Measurements from ENCODE around the gene KCNMA1.

The KCNMA1 gene

GRCh38 chr10:76942628-76943416 lies 694.8 kb downstream of the KCNMA1 start:
- in situ Hi-C loops (cut with MboI; ENCODE audit: low pct_unique_long_range_greater_than_20kb, low sequenced_read_pairs) = no loop called here
- no peak for DNase-seq

DNA sequence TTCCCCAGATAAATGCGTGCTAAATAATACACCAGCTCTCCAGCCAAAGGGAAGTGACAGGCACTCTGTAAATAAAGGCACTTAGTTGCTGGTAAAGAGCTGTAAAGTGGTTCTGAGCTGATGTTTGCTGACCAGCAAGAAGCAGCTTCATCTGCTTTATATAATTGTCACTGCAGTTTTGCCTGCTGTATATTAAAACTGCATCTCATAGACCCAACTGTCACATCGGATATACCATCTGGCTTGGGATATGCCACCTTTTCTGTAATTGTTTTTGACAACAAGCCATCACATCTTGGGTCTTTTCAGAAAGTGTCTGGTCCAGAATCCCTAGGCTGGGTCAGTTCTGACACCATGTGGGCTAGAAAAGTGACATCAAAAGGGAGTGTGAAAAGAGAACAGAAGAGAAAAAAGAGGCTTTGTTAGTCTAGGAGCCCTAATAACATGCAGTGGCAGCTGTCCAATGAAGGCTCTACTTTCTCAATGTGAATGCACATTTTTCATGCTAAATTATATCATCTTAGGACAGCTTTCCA lies 697.6 kb downstream of the KCNMA1 start:
- no peak for DNase-seq
- in situ Hi-C loops (cut with MboI; ENCODE audit: low pct_unique_long_range_greater_than_20kb, low sequenced_read_pairs) = no loop called here

DNA sequence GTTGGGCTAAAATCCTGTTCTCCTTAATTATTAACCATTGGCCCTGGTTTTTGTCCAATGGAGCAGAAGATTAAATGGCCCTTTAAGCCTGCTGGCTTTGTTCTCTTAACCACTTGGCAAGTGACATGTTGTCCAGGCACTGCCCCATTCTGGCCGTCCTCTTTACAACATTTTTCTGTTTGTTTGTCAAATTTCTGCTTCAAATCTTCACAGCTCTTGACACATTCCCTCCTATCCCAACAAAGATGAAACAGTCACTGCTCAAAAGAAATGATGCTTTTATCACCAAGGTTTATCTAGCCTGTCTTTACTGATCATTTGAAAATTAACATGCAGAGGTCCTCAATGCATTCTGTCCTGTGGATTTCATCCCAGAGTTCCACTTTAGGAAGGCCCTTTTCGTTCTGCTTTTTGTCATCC lies 700.4 kb downstream of the KCNMA1 start:
- in situ Hi-C loops (cut with MboI; ENCODE audit: low pct_unique_long_range_greater_than_20kb, low sequenced_read_pairs) = no loop called here
- DNase-seq = no peak

DNA sequence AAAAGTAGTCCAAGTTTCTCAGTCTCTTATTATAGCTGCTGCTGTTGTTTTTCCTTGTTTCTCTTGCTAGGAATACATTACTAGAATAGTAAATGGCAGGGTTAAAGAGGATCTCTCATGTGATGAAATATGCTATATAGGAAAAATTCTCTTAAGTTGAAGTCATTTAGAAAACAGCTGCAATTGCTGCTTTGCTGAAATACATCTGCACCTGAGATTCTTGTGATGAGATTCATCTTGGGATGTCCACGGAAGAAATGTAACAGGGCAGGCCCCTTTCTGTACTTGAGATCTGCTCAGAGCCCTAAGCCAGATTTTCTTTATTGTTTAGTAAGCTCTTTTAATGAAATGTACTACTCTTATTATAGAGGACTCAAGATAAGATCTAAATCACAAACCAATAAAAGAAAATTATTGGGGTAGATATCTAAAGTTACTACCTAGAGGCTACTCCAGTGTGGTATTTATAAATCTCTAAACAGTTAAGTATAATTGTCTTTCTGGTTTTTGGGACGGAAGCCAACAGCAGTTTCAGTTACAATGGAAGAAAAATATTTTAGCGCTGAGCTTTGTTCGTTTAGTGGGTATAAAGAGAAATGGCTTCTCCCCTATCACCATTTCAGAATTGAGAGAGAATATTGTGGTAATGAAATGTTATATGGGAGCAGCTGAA lies 701.5 kb downstream of the KCNMA1 start:
- no peak for DNase-seq
- in situ Hi-C loops (cut with MboI; ENCODE audit: low pct_unique_long_range_greater_than_20kb, low sequenced_read_pairs) = no loop called here

- DNase-seq = no peak
- in situ Hi-C loops (cut with MboI; ENCODE audit: low pct_unique_long_range_greater_than_20kb, low sequenced_read_pairs) = no loop called here
Measured at GRCh38 chr10:76928565-76928964, 709.0 kb downstream of the KCNMA1 start.

GRCh38 chr10:76925636-76926405 lies 711.8 kb downstream of the KCNMA1 start:
- in situ Hi-C loops (cut with MboI; ENCODE audit: low pct_unique_long_range_greater_than_20kb, low sequenced_read_pairs) = no loop called here
- no peak for DNase-seq

GRCh38 chr10:76922666-76923065 lies 714.9 kb downstream of the KCNMA1 start:
- DNase-seq = no peak
- in situ Hi-C loops (cut with MboI; ENCODE audit: low pct_unique_long_range_greater_than_20kb, low sequenced_read_pairs) = no loop called here

GRCh38 chr10:76921383-76922010 lies 716.1 kb downstream of the KCNMA1 start:
- no peak for DNase-seq

DNA sequence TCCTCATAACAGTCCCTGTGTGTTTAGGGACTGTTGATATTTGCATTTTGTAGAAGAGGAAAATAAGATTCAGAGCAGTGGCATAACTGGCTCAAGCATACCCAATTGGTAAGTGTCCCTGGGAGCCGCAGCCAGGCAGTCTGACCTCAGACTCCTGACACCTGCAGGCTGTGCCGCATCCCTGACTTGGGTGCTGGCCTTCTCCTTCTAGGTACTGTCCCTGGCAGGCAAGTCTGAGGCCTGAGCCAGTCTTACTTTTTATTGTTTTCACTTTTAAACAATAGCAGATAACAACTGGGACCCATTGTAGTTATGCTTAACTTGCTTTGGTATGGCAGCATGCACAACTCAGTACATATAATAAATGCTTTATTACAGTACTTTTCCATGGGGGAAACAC lies 717.0 kb downstream of the KCNMA1 start:
- no peak for DNase-seq
- in situ Hi-C loops (cut with MboI; ENCODE audit: low pct_unique_long_range_greater_than_20kb, low sequenced_read_pairs) = no loop called here

More at GRCh38 chr10:76921383-76922010, 716.1 kb downstream of the KCNMA1 start:
- in situ Hi-C loops (cut with MboI; ENCODE audit: low pct_unique_long_range_greater_than_20kb, low sequenced_read_pairs) = no loop called here

- in situ Hi-C loops (cut with MboI; ENCODE audit: low pct_unique_long_range_greater_than_20kb, low sequenced_read_pairs) = no loop called here
- no peak for DNase-seq
Measured at GRCh38 chr10:76918106-76918505, 719.5 kb downstream of the KCNMA1 start.

DNA sequence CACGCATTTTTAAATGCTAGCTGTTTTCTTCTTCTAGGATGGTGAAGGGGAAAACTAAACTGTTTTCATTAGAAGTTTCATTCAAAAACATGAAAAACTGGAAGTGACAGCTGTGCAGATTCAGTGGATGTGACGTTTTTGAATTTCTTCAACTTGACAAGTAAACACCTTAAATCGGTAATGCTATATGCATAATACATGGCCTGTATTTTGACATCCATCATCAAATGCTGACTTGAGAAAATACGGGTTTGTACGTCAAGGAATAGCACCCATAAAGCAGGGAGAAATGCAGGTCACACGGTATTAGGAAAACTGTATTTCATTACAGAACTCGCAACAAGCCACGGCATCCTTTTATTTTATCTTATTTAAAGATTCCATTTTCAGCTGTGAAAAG lies 720.5 kb downstream of the KCNMA1 start:
- no peak for DNase-seq
- in situ Hi-C loops (cut with MboI; ENCODE audit: low pct_unique_long_range_greater_than_20kb, low sequenced_read_pairs) = no loop called here

- in situ Hi-C loops (cut with MboI; ENCODE audit: low pct_unique_long_range_greater_than_20kb, low sequenced_read_pairs) = no loop called here
- DNase-seq = no peak
Measured at GRCh38 chr10:76916536-76916935, 721.1 kb downstream of the KCNMA1 start.

GRCh38 chr10:76915316-76915715 lies 722.3 kb downstream of the KCNMA1 start:
- DNase-seq = no peak
- in situ Hi-C loops (cut with MboI; ENCODE audit: low pct_unique_long_range_greater_than_20kb, low sequenced_read_pairs) = no loop called here

- no peak for DNase-seq
- in situ Hi-C loops (cut with MboI; ENCODE audit: low pct_unique_long_range_greater_than_20kb, low sequenced_read_pairs) = no loop called here
Measured at GRCh38 chr10:76911184-76911583, 726.4 kb downstream of the KCNMA1 start.

DNA sequence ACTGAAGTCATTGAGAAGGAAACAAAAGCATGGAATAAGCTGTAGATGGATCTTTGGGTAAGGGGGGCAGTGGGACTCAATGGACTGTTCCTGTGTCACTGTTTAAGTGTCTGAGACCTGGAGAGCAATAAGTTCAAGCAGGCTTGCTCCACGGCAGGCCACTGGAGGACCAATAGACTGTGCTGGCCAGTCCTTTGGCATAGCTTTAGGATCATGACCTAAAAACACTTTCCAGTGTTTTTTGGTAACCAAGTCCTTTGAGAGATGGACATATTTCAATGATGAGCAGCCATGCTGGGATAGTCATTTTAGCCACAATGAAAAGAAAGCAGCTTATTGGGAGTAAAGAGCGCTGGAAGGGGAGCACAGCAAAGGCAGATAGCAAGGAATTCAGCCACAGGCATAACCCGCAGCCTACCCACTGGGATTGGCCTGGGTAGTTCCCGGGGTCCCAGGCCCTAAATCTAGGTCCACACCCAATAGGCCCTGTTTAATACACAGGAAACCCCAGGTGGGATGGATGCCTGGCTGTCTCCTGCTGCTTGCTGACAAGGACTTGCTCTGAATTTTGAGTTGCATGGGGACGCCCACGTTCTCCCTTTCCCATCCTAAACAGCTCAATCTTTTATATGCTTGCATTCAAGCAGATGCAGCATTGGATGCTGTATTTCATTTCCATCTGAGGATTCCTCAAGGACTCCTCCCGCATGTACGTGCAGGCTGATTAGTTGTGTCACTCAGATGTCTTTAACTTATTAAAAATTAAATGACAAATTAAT lies 727.2 kb downstream of the KCNMA1 start:
- DNase-seq = no peak
- in situ Hi-C loops (cut with MboI; ENCODE audit: low pct_unique_long_range_greater_than_20kb, low sequenced_read_pairs) = no loop called here

- DNase-seq = no peak
- in situ Hi-C loops (cut with MboI; ENCODE audit: low pct_unique_long_range_greater_than_20kb, low sequenced_read_pairs) = no loop called here
Measured at GRCh38 chr10:76906256-76906655, 731.4 kb downstream of the KCNMA1 start.

- in situ Hi-C loops (cut with MboI; ENCODE audit: low pct_unique_long_range_greater_than_20kb, low sequenced_read_pairs) = no loop called here
- no peak for DNase-seq
Measured at GRCh38 chr10:76905251-76905650, 732.4 kb downstream of the KCNMA1 start.

DNA sequence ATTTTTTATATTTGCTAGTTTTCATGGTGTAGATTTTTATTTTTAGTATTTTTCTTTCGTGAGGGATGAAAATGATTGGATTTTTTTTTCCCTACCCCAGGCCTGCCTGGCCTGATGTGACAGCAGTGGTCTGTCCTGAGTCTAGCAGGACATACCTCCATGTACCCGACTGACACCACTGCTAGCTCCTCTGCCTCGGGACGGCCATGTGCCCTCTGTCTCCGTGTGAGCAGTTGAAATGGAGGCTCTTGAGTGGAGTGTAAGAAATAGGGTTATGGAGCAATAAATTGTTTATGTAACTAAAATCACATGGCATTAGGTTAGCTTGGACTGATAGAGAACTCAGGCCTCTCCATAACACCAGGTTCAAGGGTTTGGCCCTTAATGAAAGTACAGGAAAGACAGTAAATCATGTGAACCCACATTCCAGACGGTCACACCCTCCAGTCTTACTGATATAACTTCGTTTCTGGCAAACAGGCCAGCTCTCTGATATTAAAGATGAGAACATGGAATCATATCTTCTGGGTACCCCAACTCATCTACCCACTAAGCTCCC lies 734.1 kb downstream of the KCNMA1 start:
- in situ Hi-C loops (cut with MboI; ENCODE audit: low pct_unique_long_range_greater_than_20kb, low sequenced_read_pairs) = no loop called here

More for the DNA sequence above, 734.1 kb downstream of the KCNMA1 start:
- DNase-seq = no peak
